NCI-H510A treated with DMSO at 0.1 percent for 48 hours (cell line): ENCODE results near the gene FLCN.
A peak's percentile ranks its signal among the peaks of the same experiment; 100 is the strongest.
"Not testable (repeated sequence)": the region's sequence is repeated elsewhere in the genome, so short reads cannot be mapped to it uniquely, and the experiment has no call there.

Experiments
- DNase-seq: peaks from one replicate; lab custom pipeline; 2025; lab: John Stamatoyannopoulos, UW

The FLCN gene

DNA sequence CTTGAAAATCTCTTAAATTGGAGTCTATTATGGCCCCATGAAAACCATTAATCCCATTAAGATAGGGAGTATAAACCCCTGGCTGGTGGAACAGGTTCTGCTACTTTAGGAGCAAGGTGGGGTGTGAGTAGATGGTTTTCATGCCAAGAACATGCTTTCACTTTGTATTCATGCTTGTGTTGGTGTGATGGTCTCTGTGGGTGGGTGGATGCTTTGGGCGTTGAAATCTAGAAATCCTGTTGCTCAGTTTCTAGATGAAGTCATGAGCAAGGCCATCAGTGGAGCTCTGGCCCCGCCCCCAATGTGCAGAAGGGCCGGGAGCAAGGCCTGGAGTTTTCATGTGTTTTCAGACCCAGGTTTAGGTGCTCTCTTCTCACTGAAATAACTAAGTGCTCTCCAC lies 50.9 kb downstream of the FLCN start:
- DNase-seq: peak; percentile 27

DNA sequence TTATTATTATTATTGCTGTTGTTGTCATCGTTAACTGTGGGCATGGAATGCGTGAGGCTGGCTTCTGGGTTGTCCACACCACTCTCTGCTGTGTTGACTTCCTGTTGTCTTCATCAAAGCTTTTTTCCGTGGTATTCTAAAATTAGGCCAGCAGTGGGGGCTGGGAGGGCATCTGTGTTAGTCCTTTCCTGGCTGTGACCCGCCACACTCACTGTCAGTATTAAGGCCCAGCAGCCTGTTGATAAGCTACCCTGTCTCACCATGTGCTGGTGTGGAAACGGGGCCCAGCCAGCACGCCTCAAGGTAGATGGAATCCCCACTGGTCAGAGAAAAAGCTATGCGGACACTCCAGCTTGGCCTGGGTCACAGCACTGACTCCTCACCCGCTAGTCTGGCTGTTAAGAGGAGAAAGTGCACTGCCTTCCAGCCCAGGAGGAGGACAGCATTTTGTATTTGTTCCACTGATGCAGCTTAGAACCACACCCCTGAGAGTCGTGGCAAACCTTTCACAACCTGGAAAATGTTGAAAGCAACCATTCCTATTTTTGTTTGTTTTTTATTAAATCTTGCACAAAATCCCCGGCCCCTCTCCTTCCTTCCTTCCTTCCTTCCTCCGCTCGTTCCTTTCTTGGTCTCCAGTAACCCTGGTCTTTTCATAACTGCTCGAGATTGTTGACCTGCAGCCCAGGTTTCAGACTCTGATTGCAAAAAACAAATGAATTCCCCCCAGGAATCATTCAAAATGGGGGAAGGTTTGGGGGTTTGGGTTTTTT lies 51.8 kb downstream of the FLCN start:
- not testable (repeated sequence) for DNase-seq

DNA sequence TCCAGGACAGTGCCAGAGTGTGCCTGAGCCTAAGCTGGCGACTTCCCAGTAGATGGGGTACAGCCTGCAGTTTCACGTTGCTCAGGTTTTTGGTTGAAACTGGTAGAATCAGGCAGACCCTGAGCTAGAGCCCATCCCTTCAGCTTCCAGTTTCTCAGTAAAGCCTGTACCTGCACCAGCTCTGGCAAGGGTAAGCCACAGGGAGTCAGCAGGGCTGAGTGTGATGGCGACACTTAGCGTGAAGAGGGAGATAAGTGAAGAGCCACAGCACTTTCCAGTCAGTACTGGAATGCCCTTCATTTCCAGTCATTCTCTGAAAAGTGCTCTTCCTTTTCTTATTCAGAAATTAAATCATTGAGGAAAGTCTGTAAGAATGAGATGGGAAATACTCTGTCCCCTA lies 53.2 kb downstream of the FLCN start:
- no peak for DNase-seq

DNA sequence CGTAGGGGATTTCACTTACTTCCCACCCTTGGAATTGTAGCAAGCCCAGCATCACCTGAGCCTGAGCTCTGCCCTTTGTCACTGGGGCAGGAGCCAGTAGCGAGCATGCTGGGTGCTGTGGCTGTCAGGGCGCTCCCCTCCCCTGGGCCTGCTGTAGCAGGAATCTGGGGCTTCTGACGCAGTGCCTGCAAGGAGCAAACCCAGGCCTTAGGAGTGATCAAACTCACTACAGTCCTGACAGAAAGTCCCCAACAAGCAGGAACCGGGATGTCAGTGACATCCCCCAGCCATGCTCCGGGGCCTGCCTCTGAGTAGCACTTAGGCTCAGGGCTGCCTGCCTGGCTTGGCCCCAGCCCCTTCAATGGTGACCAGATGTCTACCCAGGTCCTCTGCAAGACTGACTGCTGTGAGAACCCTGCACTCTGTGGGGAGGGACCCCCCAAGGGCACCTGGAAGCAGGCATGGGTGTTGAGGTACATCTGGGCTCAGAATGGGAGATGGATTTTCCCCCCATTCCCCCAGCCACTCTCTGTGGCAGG lies 54.3 kb downstream of the FLCN start:
- DNase-seq: no peak

DNA sequence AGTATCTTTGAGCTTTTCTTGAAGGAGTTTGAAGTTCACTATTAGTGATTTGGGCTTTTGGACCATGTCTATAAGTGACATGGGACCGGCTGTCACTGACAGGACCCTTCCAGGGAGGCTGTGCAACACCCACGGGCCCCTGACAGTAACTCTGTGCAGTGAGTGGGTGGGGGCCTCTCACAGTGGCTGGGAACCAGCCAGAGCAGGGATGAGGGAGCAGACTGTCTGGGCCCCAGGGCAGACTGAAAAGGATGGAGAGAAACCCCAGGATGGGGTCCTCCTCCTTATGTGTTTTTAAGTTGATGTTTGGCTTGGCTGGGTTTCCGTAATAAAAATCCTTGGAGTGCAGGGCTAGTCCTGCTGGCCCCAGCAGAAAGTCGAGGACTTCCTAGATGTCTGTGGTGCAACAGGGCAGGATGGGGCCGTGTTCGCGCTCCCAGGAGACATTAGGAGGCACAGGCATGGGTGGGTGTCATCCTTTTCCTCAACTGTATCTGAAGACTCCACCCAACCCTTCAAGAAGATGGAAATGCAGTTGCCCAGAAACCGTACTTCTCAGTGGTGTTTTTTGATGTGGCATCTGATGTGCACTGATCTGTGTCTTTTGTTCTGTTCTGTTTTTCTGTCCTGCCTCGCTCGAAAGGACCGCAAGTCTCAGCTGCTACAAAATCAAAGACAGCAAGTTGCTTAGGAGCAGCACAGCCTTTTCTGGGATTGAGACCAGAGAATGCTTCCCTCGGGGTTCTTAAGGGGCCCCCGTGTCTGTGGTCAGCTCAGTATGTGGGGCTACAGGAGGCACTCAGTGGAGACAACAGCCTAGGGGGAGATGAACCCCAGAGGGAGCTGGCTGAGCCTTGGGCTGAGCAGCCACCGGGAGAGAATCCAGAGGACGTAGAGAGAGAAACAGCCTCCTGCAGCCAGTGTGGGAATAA lies 55.0 kb downstream of the FLCN start:
- no peak for DNase-seq

DNA sequence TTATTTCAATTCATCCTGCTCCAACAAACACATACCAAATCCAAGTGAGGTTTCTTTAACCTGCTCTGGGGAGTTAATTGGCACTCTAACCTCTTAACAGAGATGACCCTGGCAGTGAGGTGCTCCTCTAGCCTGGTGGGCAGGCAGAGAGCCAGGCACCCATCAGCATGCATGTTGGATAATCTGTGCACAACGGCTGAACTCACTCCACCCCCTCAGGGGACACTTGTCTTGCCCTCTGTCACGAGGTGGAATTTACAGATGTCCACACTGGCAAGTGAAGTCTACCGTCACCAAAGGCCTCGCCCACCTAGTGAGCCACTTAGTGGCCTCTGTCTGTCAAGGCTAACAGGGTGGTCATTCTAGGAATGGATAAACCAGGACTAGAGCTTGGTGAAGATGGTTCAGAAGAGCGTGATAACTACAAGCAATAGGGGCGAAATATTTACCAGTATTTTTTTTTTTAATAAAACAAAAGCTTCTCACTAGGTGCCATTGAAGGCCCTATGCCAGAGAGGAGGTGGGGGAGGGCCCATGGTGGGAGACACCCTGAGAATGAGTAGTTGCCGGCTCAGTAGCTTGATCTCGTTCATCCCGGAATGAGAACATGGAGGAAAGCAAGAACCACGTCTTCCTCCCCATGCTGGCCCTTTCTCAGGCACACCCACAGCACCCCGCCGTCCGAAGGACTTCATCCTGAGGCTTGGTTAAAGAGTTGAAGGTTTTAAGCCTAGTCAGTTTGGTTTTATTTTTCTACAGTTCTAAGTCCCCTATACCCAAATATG lies 56.0 kb downstream of the FLCN start:
- no peak for DNase-seq

DNA sequence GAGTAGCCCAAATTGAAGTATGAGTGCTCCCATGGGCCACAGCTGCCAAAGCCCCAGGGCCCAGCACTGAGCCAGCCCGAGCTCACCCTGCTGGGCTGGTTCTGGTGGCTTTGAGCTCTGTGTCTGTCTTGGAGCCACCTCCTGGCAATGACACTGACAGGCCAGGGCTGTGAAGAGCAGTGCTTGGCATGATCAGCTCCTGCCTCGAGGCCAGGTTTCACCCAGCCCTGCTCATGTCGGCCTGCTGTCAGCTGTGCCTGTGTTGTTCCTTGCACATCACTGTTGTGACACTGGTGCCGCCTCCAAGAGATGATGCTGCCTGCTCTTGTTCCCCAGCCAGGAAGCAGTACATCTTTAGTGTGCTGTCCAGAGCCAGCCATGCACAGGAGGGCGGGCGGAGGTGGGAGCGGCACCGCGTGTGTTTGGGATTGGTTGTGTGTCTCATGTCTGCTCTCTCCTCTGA lies 56.8 kb downstream of the FLCN start:
- no peak for DNase-seq

DNA sequence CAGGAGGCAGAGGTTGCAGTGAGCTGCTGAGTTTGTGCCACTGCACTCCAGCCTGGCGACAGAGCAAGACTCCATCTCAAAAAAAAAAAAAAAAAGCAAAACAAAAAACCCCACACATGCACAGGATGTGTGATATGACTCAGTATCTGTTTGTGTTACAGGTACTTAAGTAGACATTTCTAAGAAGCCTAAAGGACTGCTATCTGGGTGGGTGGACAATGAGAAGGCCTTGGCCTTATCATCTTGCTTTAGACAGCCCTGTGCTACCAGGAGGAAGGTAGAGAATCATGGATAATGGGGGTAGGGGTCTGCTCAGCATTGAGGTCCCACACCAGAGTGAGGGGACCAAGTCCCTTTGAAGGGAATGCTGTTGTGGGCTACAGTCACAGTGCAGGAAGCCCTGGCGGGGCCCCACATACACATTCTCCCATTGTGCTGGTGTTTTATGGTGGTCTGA lies 57.6 kb downstream of the FLCN start:
- no peak for DNase-seq

DNA sequence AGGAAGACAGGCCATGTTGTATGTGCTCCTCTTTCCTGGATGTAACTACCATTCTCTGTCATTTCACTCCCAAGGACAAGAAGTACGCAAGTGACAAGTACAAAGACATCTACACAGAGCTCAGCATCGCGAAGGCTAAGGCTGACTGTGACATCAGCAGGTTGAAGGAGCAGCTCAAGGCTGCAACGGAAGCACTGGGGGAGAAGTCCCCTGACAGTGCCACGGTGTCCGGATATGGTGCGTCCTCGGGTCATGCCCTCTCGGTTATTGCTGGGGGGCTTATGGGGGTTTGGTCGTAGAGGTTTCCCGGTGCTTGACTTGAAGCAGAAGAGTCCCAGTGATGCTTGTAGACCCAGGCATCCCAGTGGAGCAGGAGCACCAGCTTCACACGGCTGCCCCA lies 59.8 kb downstream of the FLCN start:
- DNase-seq: no peak

- DNase-seq: no peak
Measured at GRCh38 chr17:17176341-17176740, 60.6 kb downstream of the FLCN start.

- no peak for DNase-seq
Measured at GRCh38 chr17:17175917-17176316, 61.1 kb downstream of the FLCN start.

- no peak for DNase-seq
Measured at GRCh38 chr17:17175340-17175739, 61.6 kb downstream of the FLCN start.

- no peak for DNase-seq
Measured at GRCh38 chr17:17173921-17174320, 63.0 kb downstream of the FLCN start.

DNA sequence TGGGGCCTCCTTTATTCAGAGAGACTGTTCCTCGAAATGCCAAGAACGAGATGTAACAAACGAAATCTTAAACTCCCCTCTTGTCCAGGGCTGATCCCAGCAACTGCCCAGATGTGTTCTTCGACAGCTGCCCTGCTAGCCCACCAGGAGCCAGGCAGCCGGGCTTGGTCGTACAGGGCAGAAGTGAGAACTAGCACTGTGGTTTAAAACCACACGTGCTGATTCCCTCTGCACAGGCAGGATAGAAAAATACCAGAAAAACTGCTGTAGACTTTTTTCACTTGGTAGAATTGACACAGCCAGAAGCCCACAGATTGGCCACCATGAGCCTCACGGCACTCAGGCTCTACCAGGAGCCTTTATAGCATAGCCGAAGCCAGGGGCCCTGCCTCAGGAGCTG lies 64.0 kb downstream of the FLCN start:
- no peak for DNase-seq

- DNase-seq: no peak
Measured at GRCh38 chr17:17172001-17172939, 64.7 kb downstream of the FLCN start.

GRCh38 chr17:17171186-17171585 lies 65.8 kb downstream of the FLCN start:
- DNase-seq: no peak

GRCh38 chr17:17170346-17170985 lies 66.5 kb downstream of the FLCN start:
- no peak for DNase-seq

GRCh38 chr17:17169396-17169795 lies 67.6 kb downstream of the FLCN start:
- DNase-seq: no peak

DNA sequence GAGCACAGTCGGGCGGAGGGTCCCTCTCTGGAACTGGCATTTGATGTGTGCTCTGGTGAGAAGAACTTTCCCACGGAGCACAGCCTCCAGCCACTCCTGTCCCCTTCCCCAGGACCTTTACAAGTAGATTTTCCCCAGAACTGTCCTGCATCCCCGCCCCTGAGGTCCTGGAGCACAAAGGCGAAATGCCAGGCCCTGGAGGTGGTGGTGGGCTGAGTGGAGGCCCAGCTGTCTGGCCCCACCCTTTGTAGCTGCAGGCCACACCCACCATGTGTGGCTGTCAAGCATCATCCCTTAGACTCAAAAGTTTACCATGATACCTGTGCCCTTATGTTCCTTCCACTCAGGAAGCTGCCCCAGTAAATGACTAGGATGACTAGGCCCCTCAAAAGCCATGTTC lies 68.6 kb downstream of the FLCN start:
- DNase-seq: no peak

- no peak for DNase-seq
Measured at GRCh38 chr17:17167986-17168385, 69.0 kb downstream of the FLCN start.
